CD4-positive, alpha-beta T cell (primary cell): Measurements from ENCODE around the gene ZNF488. TPM values are rescaled to one million over a fixed set of nuclear protein-coding genes. Genes with fewer than 3 reads are reported as not detected.

ENCODE experiments used
- ATAC-seq: fragments of 200-7000 bp; cut with Tn5 transposase; one replicate; pipeline ENCODE4 v1.10.0; 2022; ENCODE audit warnings: mild to moderate bottlenecking; ENCODE audit not compliant: poor library complexity
- CTCF ChIA-PET: fragments of 350-600 bp; sonication (Branson Sonifier 250); formaldehyde crosslinking; loops from one replicate; lab custom pipeline; 2021; ENCODE audit warnings: antibody characterized with exemption, inconsistent platforms; lab: Charles Lee
- POLR2A ChIA-PET: fragments of 350-600 bp; sonication (Branson Sonifier 250); formaldehyde crosslinking; loops from one replicate; lab custom pipeline; 2021; ENCODE audit warnings: antibody characterized with exemption, inconsistent platforms; lab: Charles Lee
- DNase-seq, 14 experiments: peaks; one replicate each; pipeline ENCODE4 v3.0.0-alpha.2; 2013 to 2020; ENCODE audit warnings: mixed read lengths in 2 of 14
- H3K27ac ChIP-seq, 2 donors: one replicate each; pipeline versions ENCODE4 v1.5.1 to v1.7.0; 2013; ENCODE audit warnings: low read length in 2 of 2, low read depth in 1 of 2, mild to moderate bottlenecking in 1 of 2
- H3K27me3 ChIP-seq, 2 experiments: 1 replicate in 1 of 2; 2 replicates in 1 of 2; pipeline versions ENCODE4 v1.6.1 to v1.7.0; 2013; ENCODE audit warnings: low read length in 2 of 2, control low read depth in 1 of 2, mild to moderate bottlenecking in 1 of 2, moderate library complexity in 1 of 2; ENCODE audit not compliant: insufficient read depth in 2 of 2, control insufficient read depth in 1 of 2
- H3K36me3 ChIP-seq: one replicate; pipeline ENCODE4 v1.6.1; 2013; ENCODE audit warnings: low read length, control low read depth; ENCODE audit not compliant: insufficient read depth
- H3K4me1 ChIP-seq: one replicate; pipeline ENCODE4 v1.6.1; 2013; ENCODE audit warnings: low read length, control low read depth; ENCODE audit not compliant: insufficient read depth
- H3K4me3 ChIP-seq: one replicate; pipeline ENCODE4 v1.5.1; 2013; ENCODE audit warnings: mild to moderate bottlenecking, low read length, moderate library complexity
- H3K9me3 ChIP-seq, 2 experiments: 1 replicate in 1 of 2; 2 replicates in 1 of 2; pipeline versions ENCODE4 v1.6.1 to v1.7.0; 2013; ENCODE audit warnings: low read length in 2 of 2, mild to moderate bottlenecking in 2 of 2, control low read depth in 1 of 2, moderate library complexity in 1 of 2; ENCODE audit not compliant: control insufficient read depth in 1 of 2, insufficient read depth in 1 of 2
- H3K27ac Mint-ChIP-seq: one replicate; pipeline ENCODE4 v1.8.0; 2020; ENCODE audit warnings: mixed read lengths
- H3K27me3 Mint-ChIP-seq: one replicate; pipeline ENCODE4 v1.8.0; 2021; ENCODE audit warnings: mixed read lengths
- H3K36me3 Mint-ChIP-seq: one replicate; pipeline ENCODE4 v1.8.0; 2021; ENCODE audit warnings: low read depth, mixed read lengths
- H3K4me1 Mint-ChIP-seq: one replicate; pipeline ENCODE4 v1.8.0; 2021; ENCODE audit warnings: low read depth, mixed read lengths
- H3K4me3 Mint-ChIP-seq: one replicate; pipeline ENCODE4 v1.8.0; 2020; ENCODE audit warnings: mild to moderate bottlenecking, mixed read lengths
- H3K9me3 Mint-ChIP-seq: one replicate; pipeline ENCODE4 v1.8.0; 2020; ENCODE audit warnings: mixed read lengths
- intact Hi-C, 2 experiments: fragments of 100-400 bp; cut with DNase I in 1 of 2; cut with micrococcal nuclease in 1 of 2; formaldehyde crosslinking; loops; one replicate each; pipeline versions ENCODE4 v1.15.1 to v1.9.0; 2023 to 2025; cut with DNase I, micrococcal nuclease
- total RNA-seq, 174 experiments: library from RNA in 2 of 174; stranded (reverse) in 2 of 174; gene quantifications; one replicate each; pipeline ENCODE4 v1.2.3 and lab custom pipeline; 2021 to 2026
- TF ChIP-seq, protein P1 (sequence below): fragments of 200-600 bp; IDR thresholded peaks from one replicate; pipeline ENCODE4 v1.8.0; 2022; ENCODE audit warnings: antibody characterized with exemption, mild to moderate bottlenecking

Gene ZNF488
- total RNA-seq, 2 experiments from 2014 or later = not detected

GRCh38 chr10:47370015-47370767 lies 13.9 kb downstream of the ZNF488 start:
- Mint-ChIP-seq H3K4me1 (no peaks in the 10 kb centered on the region), H3K27ac (no peak overlapping the region), H3K36me3 (no peaks in the 10 kb centered on the region), H3K27me3 (peaks cover 12% of the 10 kb centered on the region), H3K9me3 (no peaks in the 10 kb centered on the region), H3K4me3 (no peak overlapping the region)
- ChIA-PET POLR2A (no interaction called here), CTCF (no interaction called here)
- intact Hi-C loops = no loop called here
- H3K4me3 ChIP-seq = no peak overlapping the region
- H3K27me3 ChIP-seq = peaks cover 0 to 6% of the 10 kb centered on the region in 2 experiments
- ATAC-seq = no peak
- H3K4me1 ChIP-seq = no peaks in the 10 kb centered on the region
- peak in 1 of 14 experiments; percentile 2 for DNase-seq
- peaks cover 0 to 7% of the 10 kb centered on the region in 2 experiments for H3K9me3 ChIP-seq
- H3K27ac ChIP-seq = no peak overlapping the region
- TF ChIP-seq, protein P1, sequence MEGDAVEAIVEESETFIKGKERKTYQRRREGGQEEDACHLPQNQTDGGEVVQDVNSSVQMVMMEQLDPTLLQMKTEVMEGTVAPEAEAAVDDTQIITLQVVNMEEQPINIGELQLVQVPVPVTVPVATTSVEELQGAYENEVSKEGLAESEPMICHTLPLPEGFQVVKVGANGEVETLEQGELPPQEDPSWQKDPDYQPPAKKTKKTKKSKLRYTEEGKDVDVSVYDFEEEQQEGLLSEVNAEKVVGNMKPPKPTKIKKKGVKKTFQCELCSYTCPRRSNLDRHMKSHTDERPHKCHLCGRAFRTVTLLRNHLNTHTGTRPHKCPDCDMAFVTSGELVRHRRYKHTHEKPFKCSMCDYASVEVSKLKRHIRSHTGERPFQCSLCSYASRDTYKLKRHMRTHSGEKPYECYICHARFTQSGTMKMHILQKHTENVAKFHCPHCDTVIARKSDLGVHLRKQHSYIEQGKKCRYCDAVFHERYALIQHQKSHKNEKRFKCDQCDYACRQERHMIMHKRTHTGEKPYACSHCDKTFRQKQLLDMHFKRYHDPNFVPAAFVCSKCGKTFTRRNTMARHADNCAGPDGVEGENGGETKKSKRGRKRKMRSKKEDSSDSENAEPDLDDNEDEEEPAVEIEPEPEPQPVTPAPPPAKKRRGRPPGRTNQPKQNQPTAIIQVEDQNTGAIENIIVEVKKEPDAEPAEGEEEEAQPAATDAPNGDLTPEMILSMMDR = no peak
- no peaks in the 10 kb centered on the region for H3K36me3 ChIP-seq

DNA sequence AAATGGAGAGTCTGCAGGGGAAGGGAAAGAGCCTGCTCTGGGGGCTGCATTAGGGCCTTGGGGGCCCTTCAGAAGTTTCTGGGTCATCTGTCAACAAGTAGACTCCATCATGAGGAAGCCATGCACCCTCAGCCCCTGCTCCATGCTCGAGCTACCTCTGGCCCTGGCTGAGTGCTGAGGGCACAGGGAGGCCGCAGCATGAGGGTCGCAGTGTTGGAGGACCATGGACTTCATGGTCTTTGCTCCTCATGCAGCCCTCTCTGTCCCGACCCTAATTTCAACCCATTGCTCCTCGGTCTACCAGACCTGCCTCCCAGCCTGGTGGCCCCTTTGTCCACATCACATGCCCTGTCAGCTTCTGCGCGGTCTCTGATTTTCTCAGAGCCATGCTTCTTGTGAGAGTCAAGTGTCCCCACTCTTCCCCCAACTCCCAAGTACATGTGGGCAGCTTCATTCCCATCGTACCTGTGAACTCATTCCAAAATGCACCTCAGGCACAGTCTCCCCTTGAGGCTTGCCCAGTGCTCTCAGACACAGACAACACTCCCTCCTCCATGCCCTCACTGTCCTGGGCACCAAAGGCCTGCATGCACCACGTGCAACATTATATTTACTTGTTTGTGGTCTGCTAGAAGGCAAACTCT lies 14.7 kb downstream of the ZNF488 start:
- H3K27me3 ChIP-seq = peaks cover 0 to under 1% of the 10 kb centered on the region in 2 experiments
- TF ChIP-seq, protein P1 = no peak
- ATAC-seq (no peak), DNase-seq (peak in 1 of 14 experiments; percentile 10)
- ChIA-PET CTCF (no interaction called here), POLR2A (no interaction called here)
- peaks cover 0 to 7% of the 10 kb centered on the region in 2 experiments for H3K9me3 ChIP-seq
- Mint-ChIP-seq H3K27me3 (peaks cover 8% of the 10 kb centered on the region), H3K36me3 (no peaks in the 10 kb centered on the region), H3K4me3 (no peak overlapping the region), H3K27ac (no peak overlapping the region), H3K4me1 (no peaks in the 10 kb centered on the region), H3K9me3 (no peaks in the 10 kb centered on the region)
- no peak overlapping the region for H3K27ac ChIP-seq
- no peaks in the 10 kb centered on the region for H3K36me3 ChIP-seq
- H3K4me1 ChIP-seq = no peaks in the 10 kb centered on the region
- H3K4me3 ChIP-seq = no peak overlapping the region
- intact Hi-C loops = no loop called here

DNA sequence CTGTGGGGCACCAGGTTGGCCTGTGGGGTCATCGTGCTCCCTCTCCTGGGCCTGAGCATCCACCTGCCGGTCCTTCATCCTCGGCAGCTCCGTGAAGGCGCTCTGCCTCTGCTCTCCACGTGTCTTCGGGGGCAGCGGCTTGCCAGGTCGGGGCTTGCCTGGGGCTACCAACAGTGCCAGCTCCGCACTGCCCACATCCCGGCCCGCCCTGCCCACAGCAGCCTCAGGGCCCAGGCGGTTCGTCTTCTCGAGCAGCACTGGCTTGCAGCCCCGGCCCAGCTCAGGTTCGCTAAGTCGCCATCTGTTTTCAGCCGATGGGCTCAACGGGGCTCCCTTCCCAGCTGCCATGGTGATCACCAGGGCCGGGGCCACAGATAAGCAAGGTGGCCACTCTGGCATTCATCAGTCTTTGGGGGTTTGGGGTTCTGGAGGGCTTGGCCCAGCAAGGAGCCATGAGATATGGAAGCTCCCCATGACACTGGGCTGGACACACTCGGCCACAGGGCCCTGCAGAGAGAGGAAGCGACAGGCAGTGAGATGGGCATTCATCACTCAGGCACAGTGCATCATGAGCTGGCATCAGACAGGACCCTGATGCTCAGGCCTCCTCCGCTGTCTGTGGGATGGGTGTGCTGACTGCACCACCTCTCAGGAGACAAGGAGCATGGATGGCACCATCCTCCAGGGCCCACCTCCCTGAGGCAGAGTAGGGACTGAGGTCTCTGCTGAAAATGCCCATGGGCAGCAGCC lies 15.5 kb downstream of the ZNF488 start:
- Mint-ChIP-seq H3K4me3 (no peak overlapping the region), H3K27ac (no peak overlapping the region), H3K4me1 (no peaks in the 10 kb centered on the region), H3K9me3 (no peaks in the 10 kb centered on the region), H3K36me3 (no peaks in the 10 kb centered on the region), H3K27me3 (peaks cover 1% of the 10 kb centered on the region)
- Histone ChIP-seq H3K27me3 (no peaks in the 10 kb centered on the region), H3K27ac (no peak overlapping the region), H3K4me3 (no peak overlapping the region), H3K9me3 (peaks cover 0 to 7% of the 10 kb centered on the region in 2 experiments), H3K4me1 (no peaks in the 10 kb centered on the region), H3K36me3 (no peaks in the 10 kb centered on the region)
- TF ChIP-seq, protein P1 = no peak
- ChIA-PET CTCF (no interaction called here), POLR2A (no interaction called here)
- ATAC-seq = no peak
- intact Hi-C loops = no loop called here
- peak in 1 of 14 experiments; percentile 27 for DNase-seq
